ENCODE results near the gene TGM4. TPM values are rescaled to one million over a fixed set of nuclear protein-coding genes. Genes with fewer than 3 reads are reported as not detected.
"Not testable (repeated sequence)": the region's sequence is repeated elsewhere in the genome, so short reads cannot be mapped to it uniquely, and the experiment has no call there.

The TGM4 gene
- total RNA-seq, 1 donor from 2014 or later, result not detected

GRCh38 chr3:44848634-44849033 is 25.8 kb upstream of the TGM4 start:
- H3K27ac ChIP-seq (replicated peaks), result peak overlapping the region; percentile 91
- DNase-seq, result no peak
- H3K4me1 ChIP-seq, result peaks cover 29% of the 10 kb centered on the region
- H3K4me3 ChIP-seq, result no peak overlapping the region
- TF ChIP-seq CTCF (IDR thresholded peaks at IDR 0.05; ENCODE audit: borderline replicate concordance), result no peak
- intact Hi-C loops (cut with micrococcal nuclease), result no loop called here
- peaks cover 2% of the 10 kb centered on the region for H3K9me3 ChIP-seq (replicated peaks)
- H3K27me3 ChIP-seq (ENCODE audit: low read depth), result no peaks in the 10 kb centered on the region
- no peaks in the 10 kb centered on the region for H3K36me3 ChIP-seq

GRCh38 chr3:44856663-44857062 is 17.7 kb upstream of the TGM4 start:
- DNase-seq; H3K36me3 ChIP-seq; H3K27me3 ChIP-seq (ENCODE audit: low read depth); H3K4me3 ChIP-seq; H3K27ac ChIP-seq (replicated peaks); H3K4me1 ChIP-seq; intact Hi-C loops (cut with micrococcal nuclease): not testable (repeated sequence)
- peaks cover 14% of the 10 kb centered on the region for H3K9me3 ChIP-seq (replicated peaks)

GRCh38 chr3:44860117-44860516 is 14.3 kb upstream of the TGM4 start:
- Histone ChIP-seq H3K27me3 (ENCODE audit: low read depth) (no peaks in the 10 kb centered on the region), H3K27ac (replicated peaks) (no peak overlapping the region), H3K4me1 (peaks cover 40% of the 10 kb centered on the region), H3K36me3 (no peaks in the 10 kb centered on the region), H3K9me3 (replicated peaks) (peaks cover 10% of the 10 kb centered on the region), H3K4me3 (no peak overlapping the region)
- TF ChIP-seq CTCF (IDR thresholded peaks at IDR 0.05; ENCODE audit: borderline replicate concordance), result no peak
- intact Hi-C loops (cut with micrococcal nuclease), result no loop called here
- DNase-seq, result no peak

GRCh38 chr3:44861412-44862225 is 12.8 kb upstream of the TGM4 start, which contains the start of gene TMEM42:
Gene TMEM42, plus strand, starts transcription at chr3:44861912. Its CDS starts 13 bp downstream, at chr3:44861925.
- intact Hi-C loops (cut with micrococcal nuclease), result no loop called here
- Histone ChIP-seq H3K27me3 (ENCODE audit: low read depth) (no peaks in the 10 kb centered on the region), H3K4me1 (peaks cover 40% of the 10 kb centered on the region), H3K27ac (replicated peaks) (peak within 1 kb of the TSS; percentile 95), H3K36me3 (no peaks in the 10 kb centered on the region), H3K4me3 (peak within 1 kb of the TSS; percentile 78), H3K9me3 (replicated peaks) (peaks cover 5% of the 10 kb centered on the region)
- peak; percentile 49 for TF ChIP-seq CTCF (IDR thresholded peaks at IDR 0.05; ENCODE audit: borderline replicate concordance)
- peak; percentile 91 for DNase-seq

GRCh38 chr3:44862226-44862637 is 12.2 kb upstream of the TGM4 start:
- Histone ChIP-seq H3K27ac (replicated peaks) (peak overlapping the region; percentile 95), H3K9me3 (replicated peaks) (no peaks in the 10 kb centered on the region), H3K36me3 (no peaks in the 10 kb centered on the region), H3K4me1 (peaks cover 40% of the 10 kb centered on the region), H3K4me3 (peak overlapping the region; percentile 78), H3K27me3 (ENCODE audit: low read depth) (no peaks in the 10 kb centered on the region)
- intact Hi-C loops (cut with micrococcal nuclease), result no loop called here
- DNase-seq, result no peak
- TF ChIP-seq CTCF (IDR thresholded peaks at IDR 0.05; ENCODE audit: borderline replicate concordance), result no peak

Measured in left ventricle myocardium inferior (tissue), 1 donor.